ENCODE measurements around the gene SLC25A15.

Gene SLC25A15

DNA sequence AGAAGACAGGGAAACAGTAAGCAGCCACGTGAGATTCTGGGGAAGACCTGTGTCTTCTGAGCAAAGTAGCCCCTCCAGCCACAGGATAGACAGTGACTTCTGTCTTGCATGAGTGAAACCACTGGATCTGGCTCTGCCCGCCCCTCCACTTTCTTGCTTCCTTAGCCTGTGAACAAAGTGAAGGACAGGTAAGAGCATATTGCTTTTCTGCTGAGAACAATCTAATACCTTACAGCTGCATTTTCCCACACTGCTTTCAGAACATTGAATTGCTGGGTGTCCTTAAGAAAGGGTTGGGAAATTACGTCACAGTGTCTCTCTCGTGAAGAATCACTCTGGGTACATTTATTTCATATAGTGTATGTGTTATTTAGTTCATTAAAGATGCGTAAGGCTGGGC lies 11.1 kb downstream of the SLC25A15 start:
- TF ChIP-seq, protein P1, sequence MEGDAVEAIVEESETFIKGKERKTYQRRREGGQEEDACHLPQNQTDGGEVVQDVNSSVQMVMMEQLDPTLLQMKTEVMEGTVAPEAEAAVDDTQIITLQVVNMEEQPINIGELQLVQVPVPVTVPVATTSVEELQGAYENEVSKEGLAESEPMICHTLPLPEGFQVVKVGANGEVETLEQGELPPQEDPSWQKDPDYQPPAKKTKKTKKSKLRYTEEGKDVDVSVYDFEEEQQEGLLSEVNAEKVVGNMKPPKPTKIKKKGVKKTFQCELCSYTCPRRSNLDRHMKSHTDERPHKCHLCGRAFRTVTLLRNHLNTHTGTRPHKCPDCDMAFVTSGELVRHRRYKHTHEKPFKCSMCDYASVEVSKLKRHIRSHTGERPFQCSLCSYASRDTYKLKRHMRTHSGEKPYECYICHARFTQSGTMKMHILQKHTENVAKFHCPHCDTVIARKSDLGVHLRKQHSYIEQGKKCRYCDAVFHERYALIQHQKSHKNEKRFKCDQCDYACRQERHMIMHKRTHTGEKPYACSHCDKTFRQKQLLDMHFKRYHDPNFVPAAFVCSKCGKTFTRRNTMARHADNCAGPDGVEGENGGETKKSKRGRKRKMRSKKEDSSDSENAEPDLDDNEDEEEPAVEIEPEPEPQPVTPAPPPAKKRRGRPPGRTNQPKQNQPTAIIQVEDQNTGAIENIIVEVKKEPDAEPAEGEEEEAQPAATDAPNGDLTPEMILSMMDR (IDR thresholded peaks at IDR 0.05; ENCODE audit: low read length, missing control alignments), result no peak
- no peak overlapping the region for H3K4me3 ChIP-seq (replicated peaks; ENCODE audit: low read depth, low read length)
- DNase-seq (ENCODE audit: low read depth), result no peak

DNA sequence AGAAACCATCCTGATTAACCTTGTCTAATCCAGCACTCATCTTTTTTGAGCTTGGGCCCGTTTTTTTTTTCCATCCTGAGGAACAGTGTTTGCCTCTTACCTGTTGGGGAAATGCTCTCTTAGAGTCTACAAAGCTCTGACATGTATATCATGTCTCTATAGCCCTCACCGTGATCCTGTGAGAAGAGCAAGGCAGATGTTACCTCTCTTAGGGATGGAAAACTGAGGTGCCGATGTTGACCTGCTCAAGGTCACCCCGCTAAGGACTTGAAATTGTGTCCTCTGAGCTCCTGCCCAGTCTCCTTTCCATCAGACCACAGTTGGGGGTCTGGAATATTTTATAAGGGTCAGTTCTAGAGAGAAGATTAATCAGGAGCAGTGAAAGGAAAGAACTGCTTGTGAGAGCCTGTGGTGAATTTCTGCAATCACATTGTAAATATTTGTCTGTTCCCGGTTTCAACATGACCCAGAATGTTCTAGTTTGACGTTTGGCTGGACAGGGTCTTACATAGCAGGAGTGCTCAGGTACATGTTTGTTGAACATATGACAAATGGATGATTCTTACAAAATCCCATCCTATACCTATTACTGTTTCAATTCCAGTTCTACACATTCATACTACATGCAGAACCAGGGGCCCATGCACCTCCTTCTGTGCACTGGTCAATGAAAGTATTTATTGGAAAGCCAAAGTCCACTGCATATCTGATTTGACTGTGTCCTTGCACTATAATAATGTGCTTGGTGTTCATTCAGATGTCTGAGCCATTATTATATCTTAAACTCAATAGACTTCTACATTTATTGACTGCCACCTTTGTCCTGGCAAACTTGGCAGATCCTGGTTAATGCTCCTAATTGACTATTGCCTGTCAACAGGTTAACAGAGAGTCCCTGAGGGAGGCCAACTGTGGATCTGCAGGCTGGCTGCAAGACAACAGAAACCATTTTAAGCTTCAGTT lies 12.1 kb downstream of the SLC25A15 start:
- TF ChIP-seq, protein P1 (IDR thresholded peaks at IDR 0.05; ENCODE audit: low read length, missing control alignments), result no peak
- DNase-seq (ENCODE audit: low read depth), result no peak
- no peak overlapping the region for H3K4me3 ChIP-seq (replicated peaks; ENCODE audit: low read depth, low read length)

DNA sequence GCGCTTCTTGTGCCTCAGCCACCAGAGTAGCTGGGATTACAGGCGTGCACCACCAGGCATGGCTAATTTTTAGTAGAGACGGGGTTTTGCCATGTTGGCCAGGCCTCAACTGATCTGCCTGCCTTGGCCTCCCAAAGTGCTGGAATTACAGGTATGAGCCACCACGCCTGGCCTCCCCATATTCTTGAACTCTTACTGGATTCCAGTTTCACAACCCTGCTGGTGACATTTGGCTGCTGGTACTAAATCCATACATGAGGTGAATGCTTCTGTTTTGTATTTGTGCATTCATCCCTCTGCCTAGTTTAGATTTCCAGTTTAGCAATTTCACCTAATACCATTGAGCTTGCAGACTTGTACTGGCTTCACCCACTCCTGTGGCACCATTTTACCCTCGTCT lies 13.9 kb downstream of the SLC25A15 start:
- no peak for DNase-seq (ENCODE audit: low read depth)

DNA sequence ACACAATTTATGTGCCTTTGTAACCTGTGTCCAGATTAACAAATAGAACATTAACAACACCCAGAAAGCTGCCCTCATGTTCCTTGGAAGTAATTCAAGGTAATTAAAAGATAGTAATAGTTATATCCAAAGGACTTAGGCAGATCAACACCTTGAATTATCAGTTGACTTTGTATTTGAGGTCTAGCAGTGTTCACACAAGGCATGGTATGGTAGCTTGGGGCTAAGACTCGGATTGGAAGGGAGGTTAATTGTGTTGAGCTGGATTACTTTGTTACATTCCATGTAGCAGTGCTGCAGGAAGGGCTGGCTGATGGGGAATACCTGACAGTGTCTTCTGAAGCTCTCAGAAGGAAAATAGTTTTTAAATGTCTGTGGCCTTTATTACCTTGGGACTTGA lies 16.8 kb downstream of the SLC25A15 start:
- no peak overlapping the region for H3K4me3 ChIP-seq (replicated peaks; ENCODE audit: low read depth, low read length)
- DNase-seq (ENCODE audit: low read depth), result no peak
- TF ChIP-seq, protein P1 (IDR thresholded peaks at IDR 0.05; ENCODE audit: low read length, missing control alignments), result no peak

More for the DNA sequence above, 13.9 kb downstream of the SLC25A15 start:
- no peak overlapping the region for H3K4me3 ChIP-seq (replicated peaks; ENCODE audit: low read depth, low read length)
- TF ChIP-seq, protein P1 (IDR thresholded peaks at IDR 0.05; ENCODE audit: low read length, missing control alignments), result no peak

DNA sequence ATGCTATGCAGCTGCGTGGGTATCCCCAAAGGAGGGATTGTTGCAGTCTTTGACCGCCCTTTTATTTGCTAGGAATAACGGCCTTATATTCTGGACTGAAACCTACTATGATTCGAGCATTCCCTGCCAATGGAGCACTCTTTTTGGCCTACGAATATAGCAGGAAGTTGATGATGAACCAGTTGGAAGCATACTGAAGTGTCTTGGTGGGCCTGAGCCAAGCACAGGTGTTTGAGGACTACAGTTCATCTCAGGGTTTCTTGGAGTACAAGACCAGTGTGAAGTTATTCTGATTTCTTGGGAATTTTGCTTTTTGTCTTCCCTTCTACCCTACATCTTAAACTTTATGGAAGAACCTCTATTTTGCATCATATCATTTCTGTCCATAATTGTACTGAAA lies 20.1 kb downstream of the SLC25A15 start:
- no peak overlapping the region for H3K4me3 ChIP-seq (replicated peaks; ENCODE audit: low read depth, low read length)
- DNase-seq (ENCODE audit: low read depth), result no peak
- TF ChIP-seq, protein P1 (IDR thresholded peaks at IDR 0.05; ENCODE audit: low read length, missing control alignments), result no peak

DNA sequence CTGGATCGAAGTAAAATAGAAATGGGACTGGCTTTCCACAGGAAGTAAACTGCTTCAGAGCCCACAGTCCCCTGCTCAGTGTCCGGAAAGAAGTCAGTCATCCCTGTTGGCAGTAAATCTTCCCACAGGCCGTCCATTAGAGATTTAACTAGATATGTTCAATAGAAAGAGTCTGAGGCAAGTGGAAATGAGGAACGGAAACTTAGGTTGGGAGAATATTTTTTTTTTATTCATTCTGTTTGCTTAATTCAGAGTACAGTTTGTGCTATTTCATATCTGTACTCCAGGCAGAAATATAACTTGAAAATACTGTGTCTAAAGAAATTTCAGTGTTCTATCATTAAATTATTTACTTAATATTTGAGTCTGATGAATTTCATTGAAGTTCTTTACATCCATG lies 22.7 kb downstream of the SLC25A15 start:
- DNase-seq (ENCODE audit: low read depth), result no peak
- TF ChIP-seq, protein P1 (IDR thresholded peaks at IDR 0.05; ENCODE audit: low read length, missing control alignments), result no peak
- H3K4me3 ChIP-seq (replicated peaks; ENCODE audit: low read depth, low read length), result no peak overlapping the region
